Forelimb muscle (tissue), 1 donor: ENCODE measurements around the gene LYST. TPM values are rescaled to one million over a fixed set of nuclear protein-coding genes. Genes with fewer than 3 reads are reported as not detected.
"Not testable (repeated sequence)": the region's sequence is repeated elsewhere in the genome, so short reads cannot be mapped to it uniquely, and the experiment has no call there.

Experiments
- DNase-seq: peaks from one replicate; pipeline ENCODE4 v3.0.0-alpha.2; 2013; ENCODE audit warnings: low read depth
- polyA plus RNA-seq: library from polyadenylated mRNA; unstranded; fragments of 120-200 nt; gene quantifications from one replicate; pipeline ENCODE4 v1.2.1, GENCODE V29; 2013; ENCODE audit not compliant: insufficient read length

LYST gene
- polyA plus RNA-seq, 1 donor = 5.3 TPM

GRCh38 chr1:235635938-235636662, 230.6 kb downstream of the LYST start:
- no peak for DNase-seq

- no peak for DNase-seq
Observed at GRCh38 chr1:235632506-235633401, 234.0 kb downstream of the LYST start.

GRCh38 chr1:235631816-235632215, 234.9 kb downstream of the LYST start:
- no peak for DNase-seq

- DNase-seq = no peak
Observed at GRCh38 chr1:235628316-235629005, 238.2 kb downstream of the LYST start.

DNA sequence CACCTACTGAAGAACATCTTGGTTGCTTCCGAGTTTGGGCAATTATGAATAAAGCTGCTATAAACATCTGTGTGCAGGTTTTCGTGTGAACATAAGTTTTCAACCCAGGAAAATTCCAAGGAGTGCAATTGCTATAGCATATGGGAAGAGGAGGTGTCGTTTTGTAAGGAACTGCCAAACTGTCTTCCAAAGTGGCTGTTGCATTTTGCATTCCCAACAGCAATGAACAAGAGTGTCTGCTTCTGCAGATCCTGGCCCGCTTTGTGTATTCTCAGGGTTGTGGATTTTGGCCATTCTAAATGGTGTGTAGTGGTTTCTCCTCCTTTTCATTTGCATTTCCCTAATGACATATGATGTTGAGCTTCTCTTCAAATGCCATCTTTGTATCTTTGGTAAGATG, 240.9 kb downstream of the LYST start:
- no peak for DNase-seq

DNA sequence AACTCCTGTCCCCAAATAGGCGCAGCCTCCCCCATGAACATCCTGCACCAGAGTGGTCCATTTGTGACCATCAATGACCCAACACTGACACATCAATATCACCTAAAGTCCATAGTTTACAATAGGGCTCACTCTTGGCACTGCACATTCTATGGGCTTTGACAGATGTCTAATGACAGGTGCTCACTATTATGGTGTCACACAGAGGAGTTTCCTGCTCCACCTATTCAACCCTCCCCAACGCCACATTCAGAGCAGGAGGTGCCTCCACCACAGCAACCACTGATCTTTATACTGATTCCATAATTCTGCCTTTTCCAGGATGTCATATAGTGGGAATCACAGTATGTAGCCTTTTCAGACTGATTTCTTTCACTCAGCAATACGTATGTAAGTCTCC, 241.4 kb downstream of the LYST start:
- DNase-seq = no peak

DNA sequence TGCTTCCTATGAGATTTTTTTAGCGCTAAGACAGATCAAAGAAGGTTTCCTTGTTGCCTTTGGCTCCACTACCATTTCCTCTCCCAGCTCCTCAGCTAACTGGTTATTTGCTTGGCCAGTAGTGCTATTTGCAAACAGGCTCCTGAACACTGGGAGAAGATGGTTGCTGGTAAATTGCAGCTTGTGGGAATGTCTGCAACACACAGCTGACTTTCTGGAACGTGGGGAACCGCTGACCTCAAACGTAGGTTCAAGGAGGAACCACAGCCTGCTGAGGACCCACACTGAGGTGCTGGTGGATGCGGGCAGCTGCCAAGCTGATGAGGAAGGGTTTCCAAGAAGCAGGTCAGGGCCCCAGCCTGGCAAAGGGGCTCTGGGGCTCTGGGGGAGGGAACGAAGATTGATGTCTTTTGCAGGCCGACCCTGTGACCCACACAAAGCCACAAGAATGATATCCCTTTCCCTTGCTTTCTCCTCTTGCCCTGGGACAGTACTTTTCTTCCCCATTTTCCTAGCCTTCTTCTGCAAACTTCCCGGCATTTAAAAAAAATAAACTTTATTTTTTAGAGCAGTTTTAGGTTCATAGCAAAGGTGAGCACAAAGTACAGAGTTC, 241.9 kb downstream of the LYST start:
- no peak for DNase-seq

- no peak for DNase-seq
Observed at GRCh38 chr1:235622936-235623779, 243.5 kb downstream of the LYST start.

GRCh38 chr1:235619149-235619548, 247.6 kb downstream of the LYST start:
- DNase-seq = not testable (repeated sequence)

- DNase-seq = no peak
Observed at GRCh38 chr1:235617808-235618207, 248.9 kb downstream of the LYST start.

GRCh38 chr1:235617140-235617539, 249.6 kb downstream of the LYST start:
- DNase-seq = no peak

DNA sequence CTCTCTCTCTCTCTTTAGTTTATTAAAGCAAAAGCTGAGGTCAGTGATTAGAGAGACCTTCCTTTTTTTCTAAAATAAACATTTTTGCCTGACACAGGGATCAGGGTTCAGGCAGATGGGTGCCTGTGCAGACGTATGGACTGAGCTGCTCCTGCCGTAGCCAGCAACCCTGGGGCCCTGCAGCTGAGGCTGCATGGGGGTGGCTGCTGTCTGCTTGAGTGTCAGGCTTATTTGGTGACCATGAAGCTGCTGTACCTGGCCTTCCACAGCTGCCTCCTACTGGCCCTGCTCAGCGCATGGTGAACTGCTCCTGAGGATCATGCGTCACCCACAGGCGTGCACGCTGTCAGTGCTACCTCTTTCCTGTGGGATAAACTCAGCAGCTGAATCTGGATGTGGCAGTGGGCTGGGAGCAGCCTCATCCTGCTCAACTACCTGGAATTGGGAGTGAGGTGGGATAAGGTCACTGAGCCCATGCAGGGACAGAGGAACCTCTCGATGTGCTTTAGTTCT, 252.2 kb downstream of the LYST start:
- no peak for DNase-seq

GRCh38 chr1:235613602-235614001, 253.1 kb downstream of the LYST start:
- no peak for DNase-seq

DNA sequence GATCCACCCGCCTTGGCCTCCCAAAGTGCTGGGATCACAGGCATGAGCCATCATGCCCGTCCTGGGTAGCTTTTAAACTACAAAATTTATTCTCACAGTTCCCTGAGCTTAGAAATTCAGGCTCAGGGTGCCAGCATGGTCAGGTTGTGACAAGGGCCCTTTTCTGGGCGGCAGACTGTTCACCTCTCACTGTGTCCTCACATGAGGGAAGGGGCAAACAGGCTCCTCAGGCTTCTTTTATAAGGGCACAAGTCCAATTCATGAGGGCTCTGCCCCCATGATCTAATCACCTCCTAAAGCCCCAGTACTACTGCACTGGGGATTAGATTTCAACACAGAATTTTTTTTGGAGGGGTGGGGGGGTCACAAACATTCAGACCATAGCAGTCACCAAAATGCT, 253.9 kb downstream of the LYST start:
- DNase-seq = no peak

Other genes starting within 250 kb of the LYST start
- 0.42 TPM for gene GNG4, start 217.1 kb downstream of the LYST start, polyA plus RNA-seq
- 230 TPM for gene NID1, start 198.2 kb upstream of the LYST start, polyA plus RNA-seq